Loucy (cell line): ENCODE results near the gene MRPS11.

Experiments
- H2AFZ ChIP-seq: fragments of 200-600 bp; sonication (generic); 2 replicates; pipeline ENCODE4 v1.6.0; 2016; ENCODE audit warnings: antibody characterized with exemption, mild to moderate bottlenecking, low read length, moderate library complexity
- H3F3A ChIP-seq: fragments of 200-600 bp; 2 replicates; pipeline ENCODE4 v1.6.0; 2016; ENCODE audit warnings: antibody characterized with exemption, low read depth, mild to moderate bottlenecking
- H3K27me3 ChIP-seq: fragments of 200-600 bp; sonication (generic); 2 replicates; pipeline ENCODE4 v1.6.1; 2014; ENCODE audit warnings: low read length, mild to moderate bottlenecking; ENCODE audit not compliant: insufficient read depth, poor library complexity, severe bottlenecking
- H3K36me3 ChIP-seq: fragments of 200-600 bp; sonication (generic); 2 replicates; pipeline ENCODE4 v1.6.1; 2016; ENCODE audit warnings: low read length; ENCODE audit not compliant: insufficient read depth
- H3K4me1 ChIP-seq: fragments of 200-600 bp; sonication (generic); 2 replicates; pipeline ENCODE4 v1.5.1; 2014; ENCODE audit warnings: low read length, mild to moderate bottlenecking; ENCODE audit not compliant: insufficient read depth, poor library complexity, severe bottlenecking
- H3K4me2 ChIP-seq: fragments of 200-600 bp; sonication (generic); 2 replicates; pipeline ENCODE4 v1.6.0; 2014; ENCODE audit warnings: antibody characterized with exemption, low read length, low read depth, mild to moderate bottlenecking; ENCODE audit not compliant: poor library complexity, severe bottlenecking
- H3K4me3 ChIP-seq: fragments of 200-600 bp; sonication (generic); 2 replicates; pipeline ENCODE4 v1.5.1; 2014; ENCODE audit warnings: low read length, mild to moderate bottlenecking, mixed read lengths; ENCODE audit not compliant: poor library complexity, severe bottlenecking
- H3K79me2 ChIP-seq: fragments of 200-600 bp; sonication (generic); 2 replicates; pipeline ENCODE4 v1.6.1; 2014; ENCODE audit warnings: low read length; ENCODE audit not compliant: insufficient read depth
- H3K9ac ChIP-seq: fragments of 200-600 bp; sonication (generic); 2 replicates; pipeline ENCODE4 v1.6.0; 2014; ENCODE audit warnings: mild to moderate bottlenecking, low read depth, low read length, moderate library complexity; ENCODE audit not compliant: poor library complexity, severe bottlenecking
- H3K9me2 ChIP-seq: fragments of 200-600 bp; sonication (generic); replicated peaks from 2 replicates; pipeline ENCODE4 v1.6.1; 2016; ENCODE audit warnings: low read depth, low read length, mixed read lengths
- H3K9me3 ChIP-seq: fragments of 200-600 bp; sonication (generic); 2 replicates; pipeline ENCODE4 v1.6.1; 2014; ENCODE audit warnings: mild to moderate bottlenecking, antibody characterized with exemption, low read length, low read depth; ENCODE audit not compliant: insufficient read depth
- H4K20me1 ChIP-seq: fragments of 200-600 bp; sonication (generic); 2 replicates; pipeline ENCODE4 v1.6.0; 2014; ENCODE audit warnings: antibody characterized with exemption, low read length, mild to moderate bottlenecking; ENCODE audit not compliant: insufficient read depth, poor library complexity, severe bottlenecking
- EZH2phosphoT487 ChIP-seq: fragments of 200-600 bp; IDR thresholded peaks from 2 replicates; pipeline ENCODE4 v1.6.1; 2018; ENCODE audit warnings: antibody characterized with exemption, mild to moderate bottlenecking, moderate library complexity, borderline replicate concordance
- TF ChIP-seq, protein P1 (sequence below): fragments of 200-600 bp; sonication (generic); conservative IDR thresholded peaks from 2 replicates; pipeline ENCODE4 v1.5.1; 2014; ENCODE audit warnings: mild to moderate bottlenecking, antibody characterized with exemption, low read length

MRPS11 gene

DNA sequence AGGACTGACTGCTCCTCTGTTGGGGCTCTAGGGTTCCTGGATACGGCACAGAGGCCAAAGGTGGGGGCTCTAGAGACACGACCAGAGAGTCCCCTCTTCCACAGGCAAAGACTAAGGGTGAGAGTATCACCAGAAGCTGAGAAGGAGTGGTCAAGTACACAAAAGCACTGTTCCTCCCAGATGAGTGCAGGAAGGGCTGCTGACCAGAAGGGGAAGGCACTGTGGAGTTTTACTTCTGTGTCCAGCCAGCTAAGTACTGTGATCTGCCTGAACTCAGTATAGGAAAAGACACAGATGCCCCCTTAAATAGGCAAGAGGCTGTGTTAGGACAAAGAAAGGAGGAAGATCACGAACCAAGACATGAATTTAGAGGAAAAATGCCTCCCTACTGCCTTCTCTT lies 11.7 kb downstream of the MRPS11 start:
- Histone ChIP-seq H4K20me1 (no peaks in the 10 kb centered on the region), H3K27me3 (no peaks in the 10 kb centered on the region), H3K9ac (no peak overlapping the region), H2AFZ (no peak overlapping the region), H3F3A (no peaks in the 10 kb centered on the region), H3K9me2 (no peaks in the 10 kb centered on the region), H3K4me2 (no peak overlapping the region), H3K36me3 (peaks cover 24% of the 10 kb centered on the region; the same call in 1 of the 2 replicates), H3K4me1 (no peaks in the 10 kb centered on the region), H3K79me2 (no peaks in the 10 kb centered on the region), H3K9me3 (no peaks in the 10 kb centered on the region), H3K4me3 (no peak overlapping the region)
- TF ChIP-seq, protein P1, sequence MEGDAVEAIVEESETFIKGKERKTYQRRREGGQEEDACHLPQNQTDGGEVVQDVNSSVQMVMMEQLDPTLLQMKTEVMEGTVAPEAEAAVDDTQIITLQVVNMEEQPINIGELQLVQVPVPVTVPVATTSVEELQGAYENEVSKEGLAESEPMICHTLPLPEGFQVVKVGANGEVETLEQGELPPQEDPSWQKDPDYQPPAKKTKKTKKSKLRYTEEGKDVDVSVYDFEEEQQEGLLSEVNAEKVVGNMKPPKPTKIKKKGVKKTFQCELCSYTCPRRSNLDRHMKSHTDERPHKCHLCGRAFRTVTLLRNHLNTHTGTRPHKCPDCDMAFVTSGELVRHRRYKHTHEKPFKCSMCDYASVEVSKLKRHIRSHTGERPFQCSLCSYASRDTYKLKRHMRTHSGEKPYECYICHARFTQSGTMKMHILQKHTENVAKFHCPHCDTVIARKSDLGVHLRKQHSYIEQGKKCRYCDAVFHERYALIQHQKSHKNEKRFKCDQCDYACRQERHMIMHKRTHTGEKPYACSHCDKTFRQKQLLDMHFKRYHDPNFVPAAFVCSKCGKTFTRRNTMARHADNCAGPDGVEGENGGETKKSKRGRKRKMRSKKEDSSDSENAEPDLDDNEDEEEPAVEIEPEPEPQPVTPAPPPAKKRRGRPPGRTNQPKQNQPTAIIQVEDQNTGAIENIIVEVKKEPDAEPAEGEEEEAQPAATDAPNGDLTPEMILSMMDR, result no peak

DNA sequence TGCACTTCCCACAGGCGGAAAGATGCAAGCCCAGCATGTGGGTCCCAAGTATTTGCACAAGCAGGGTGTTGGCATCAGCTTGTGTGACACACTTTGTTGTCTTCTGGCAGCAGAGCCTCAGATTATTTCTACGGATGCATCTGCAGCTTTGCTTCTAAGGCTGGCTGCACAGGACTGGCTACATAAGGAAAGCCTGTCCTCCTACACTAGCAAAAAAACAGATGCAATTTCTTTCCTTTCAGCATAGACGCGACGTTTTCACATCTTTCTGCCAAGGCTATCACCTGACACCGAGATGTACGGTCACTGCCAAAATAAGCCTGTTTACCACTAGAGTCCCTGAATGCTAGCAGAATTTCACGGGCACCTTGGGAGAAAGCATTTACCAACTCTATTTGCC lies 13.5 kb downstream of the MRPS11 start:
- no peaks in the 10 kb centered on the region for H4K20me1 ChIP-seq
- no peaks in the 10 kb centered on the region for H3F3A ChIP-seq
- H3K79me2 ChIP-seq, result no peaks in the 10 kb centered on the region
- no peak for TF ChIP-seq EZH2phosphoT487
- TF ChIP-seq, protein P1, result no peak
- peaks cover 21% of the 10 kb centered on the region; the same call in 1 of the 2 replicates for H3K36me3 ChIP-seq
- no peak overlapping the region for H3K9ac ChIP-seq
- no peak overlapping the region for H2AFZ ChIP-seq
- H3K4me3 ChIP-seq, result no peak overlapping the region
- H3K9me3 ChIP-seq, result no peaks in the 10 kb centered on the region
- H3K27me3 ChIP-seq, result no peaks in the 10 kb centered on the region
- no peak overlapping the region for H3K4me2 ChIP-seq
- H3K4me1 ChIP-seq, result no peaks in the 10 kb centered on the region
- H3K9me2 ChIP-seq, result no peaks in the 10 kb centered on the region

DNA sequence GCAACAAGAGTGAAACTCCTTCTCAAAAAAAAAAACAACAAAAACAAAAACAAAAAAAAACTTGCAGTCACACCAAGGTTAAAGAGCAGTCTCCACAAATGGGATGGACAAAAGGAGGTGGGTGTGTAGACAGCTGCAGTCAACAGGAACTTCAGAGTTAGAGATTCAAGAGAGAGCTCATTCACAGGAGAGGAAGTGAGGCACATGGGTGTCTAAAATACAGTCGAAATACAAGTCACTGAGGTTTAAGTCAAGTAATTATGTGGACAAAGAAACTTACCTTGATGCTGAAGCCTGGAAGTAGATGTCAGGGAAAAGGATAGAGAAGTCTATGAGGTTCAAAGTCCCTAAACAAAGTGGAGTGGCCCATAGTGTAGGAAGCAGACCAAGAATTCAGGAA lies 14.8 kb downstream of the MRPS11 start:
- H3K9me2 ChIP-seq, result no peaks in the 10 kb centered on the region
- no peak overlapping the region for H3K9ac ChIP-seq
- no peak for TF ChIP-seq EZH2phosphoT487
- TF ChIP-seq, protein P1, result no peak
- H2AFZ ChIP-seq, result no peak overlapping the region
- no peak overlapping the region for H3K4me2 ChIP-seq
- H3K79me2 ChIP-seq, result no peaks in the 10 kb centered on the region
- H3K4me1 ChIP-seq, result no peaks in the 10 kb centered on the region
- peaks cover 12% of the 10 kb centered on the region; the same call in 1 of the 2 replicates for H3K36me3 ChIP-seq
- H4K20me1 ChIP-seq, result no peaks in the 10 kb centered on the region
- no peak overlapping the region for H3K4me3 ChIP-seq
- no peaks in the 10 kb centered on the region for H3F3A ChIP-seq
- no peaks in the 10 kb centered on the region for H3K9me3 ChIP-seq
- no peaks in the 10 kb centered on the region for H3K27me3 ChIP-seq
